ENCODE measurements around the gene BCAS1.

GRCh38 chr20:54090230-54091119 lies 20.1 kb upstream of the BCAS1 start:
- TF ChIP-seq MYB (IDR thresholded peaks at IDR 0.05; ENCODE audit: borderline replicate concordance, low read depth, low read length) (no peak), CTCF (IDR thresholded peaks at IDR 0.05 in 2 of 3, conservative IDR thresholded peaks at IDR 0.05 in 1 of 3; ENCODE audit: control insufficient read depth in 2 of 3, extremely low read depth in 1 of 3, insufficient read depth in 1 of 3, low read depth in 3 of 3, low read length in 3 of 3) (no peak), MYC (IDR thresholded peaks at IDR 0.05; ENCODE audit: insufficient read depth, insufficient read length, insufficient replicate concordance, low read length, severe bottlenecking) (no peak), ZBTB40 (IDR thresholded peaks at IDR 0.05; ENCODE audit: borderline replicate concordance) (no peak), SREBF2 (IDR thresholded peaks at IDR 0.05; ENCODE audit: low read length) (no peak), ZZZ3 (IDR thresholded peaks at IDR 0.05; ENCODE audit: control insufficient read depth, insufficient read length, low read depth) (no peak), SP1 (IDR thresholded peaks at IDR 0.05; ENCODE audit: low read depth, low read length) (no peak), POLR2A (IDR thresholded peaks at IDR 0.05; ENCODE audit: low read depth, low read length) (no peak), EP300 (IDR thresholded peaks at IDR 0.05; ENCODE audit: borderline replicate concordance in 1 of 2, control insufficient read depth in 1 of 2, low read depth in 2 of 2, low read length in 2 of 2) (no peak), MAX (IDR thresholded peaks at IDR 0.05; ENCODE audit: low read depth, low read length) (no peak), REST (IDR thresholded peaks at IDR 0.05; ENCODE audit: low read depth, low read length) (no peak), SMARCA5 (IDR thresholded peaks at IDR 0.05) (no peak)
